CD4-positive, alpha-beta memory T cell (primary cell): ENCODE results near the gene PAX7. TPM values are rescaled to one million over a fixed set of nuclear protein-coding genes. Genes with fewer than 3 reads are reported as not detected.

Experiments
- CTCF ChIA-PET: fragments of 350-600 bp; sonication (Branson Sonifier 250); formaldehyde crosslinking; loops from one replicate; lab custom pipeline; 2021; ENCODE audit warnings: inconsistent platforms; ENCODE audit not compliant: partially characterized antibody; lab: Charles Lee
- POLR2A ChIA-PET: fragments of 350-600 bp; sonication (Branson Sonifier 250); formaldehyde crosslinking; loops from one replicate; lab custom pipeline; 2021; ENCODE audit not compliant: partially characterized antibody; lab: Charles Lee
- DNase-seq, 5 donors: peaks; one replicate each; pipeline versions ENCODE4 v3.0.0 to v3.0.0-alpha.2; 2020 to 2022; ENCODE audit warnings: mixed read lengths in 1 of 5
- H3K27ac ChIP-seq: one replicate; pipeline ENCODE4 v1.7.0; 2013; ENCODE audit warnings: low read depth, low read length
- H3K27me3 ChIP-seq: 2 replicates; pipeline ENCODE4 v1.7.0; 2013; ENCODE audit warnings: mild to moderate bottlenecking, low read length, moderate library complexity; ENCODE audit not compliant: insufficient read depth
- H3K36me3 ChIP-seq: 2 replicates; pipeline ENCODE4 v1.7.0; 2013; ENCODE audit warnings: mild to moderate bottlenecking, low read length, moderate library complexity; ENCODE audit not compliant: insufficient read depth
- H3K4me1 ChIP-seq: 2 replicates; pipeline ENCODE4 v1.7.0; 2013; ENCODE audit warnings: mild to moderate bottlenecking, low read length, moderate library complexity; ENCODE audit not compliant: insufficient read depth
- H3K4me3 ChIP-seq, 2 donors: one replicate each; pipeline ENCODE4 v1.7.0; 2013; ENCODE audit warnings: low read length in 2 of 2, mild to moderate bottlenecking in 1 of 2
- H3K9me3 ChIP-seq, 2 donors: one replicate each; pipeline ENCODE4 v1.7.0; 2013; ENCODE audit warnings: low read length in 2 of 2, control low read depth in 1 of 2; ENCODE audit not compliant: control insufficient read depth in 1 of 2
- H3K27ac Mint-ChIP-seq, 7 donors: one replicate each; pipeline ENCODE4 v1.8.0; 2020 to 2021; ENCODE audit warnings: mixed read lengths in 7 of 7, mild to moderate bottlenecking in 6 of 7, inconsistent platforms in 3 of 7, moderate library complexity in 3 of 7
- H3K27me3 Mint-ChIP-seq, 2 donors: one replicate each; pipeline ENCODE4 v1.8.0; 2020 to 2021; ENCODE audit warnings: mixed read lengths in 2 of 2
- H3K36me3 Mint-ChIP-seq, 2 donors: one replicate each; pipeline ENCODE4 v1.8.0; 2020 to 2021; ENCODE audit warnings: mixed read lengths in 2 of 2, inconsistent platforms in 1 of 2, mild to moderate bottlenecking in 1 of 2
- H3K4me1 Mint-ChIP-seq, 4 donors: one replicate each; pipeline ENCODE4 v1.8.0; 2020 to 2021; ENCODE audit warnings: mixed read lengths in 4 of 4, mild to moderate bottlenecking in 1 of 4
- H3K4me3 Mint-ChIP-seq, 8 donors: one replicate each; pipeline ENCODE4 v1.8.0; 2020 to 2021; ENCODE audit warnings: mixed read lengths in 8 of 8, mild to moderate bottlenecking in 7 of 8, moderate library complexity in 6 of 8, inconsistent platforms in 3 of 8
- H3K9me3 Mint-ChIP-seq, 8 donors: one replicate each; pipeline ENCODE4 v1.8.0; 2020 to 2021; ENCODE audit warnings: mixed read lengths in 8 of 8, mild to moderate bottlenecking in 5 of 8, inconsistent platforms in 3 of 8, moderate library complexity in 1 of 8
- intact Hi-C: fragments of 100-400 bp; cut with micrococcal nuclease; formaldehyde crosslinking; loops from one replicate; pipeline ENCODE4 v1.15.1; 2023
- polyA plus RNA-seq, 2 donors: library from polyadenylated mRNA; unstranded; fragments of 300-500 nt; fragmentation: Illumina TruSeq; gene quantifications; one replicate each; pipeline ENCODE4 v1.2.3, GENCODE V29; 2021
- total RNA-seq, 2 experiments: library from RNA; stranded (reverse); gene quantifications; one replicate each; pipeline ENCODE4 v1.2.3, GENCODE V29; 2021

PAX7 gene
- total and polyA plus RNA-seq, 4 experiments from 2014 or later, result not detected

GRCh38 chr1:18778437-18778836 is 147.8 kb downstream of the PAX7 start:
- ChIA-PET CTCF (no interaction called here), POLR2A (no interaction called here)
- Histone ChIP-seq H3K27me3 (peaks cover 2% of the 10 kb centered on the region), H3K4me1 (no peaks in the 10 kb centered on the region), H3K27ac (no peak overlapping the region), H3K4me3 (no peak overlapping the region), H3K36me3 (no peaks in the 10 kb centered on the region), H3K9me3 (no peaks in the 10 kb centered on the region)
- Mint-ChIP-seq H3K4me3 (no peak overlapping the region), H3K27me3 (peaks cover 37 to 38% of the 10 kb centered on the region in 2 donors), H3K4me1 (no peaks in the 10 kb centered on the region), H3K27ac (no peak overlapping the region), H3K36me3 (no peaks in the 10 kb centered on the region), H3K9me3 (no peaks in the 10 kb centered on the region)
- intact Hi-C loops, result no loop called here
- DNase-seq, result no peak

- peaks cover 36 to 38% of the 10 kb centered on the region in 2 donors for H3K27me3 Mint-ChIP-seq
- no peaks in the 10 kb centered on the region for H3K4me1 ChIP-seq
- H3K9me3 ChIP-seq, result no peaks in the 10 kb centered on the region
- H3K36me3 Mint-ChIP-seq, result no peaks in the 10 kb centered on the region
- intact Hi-C loops, result no loop called here
- H3K4me1 Mint-ChIP-seq, result no peaks in the 10 kb centered on the region
- POLR2A ChIA-PET, result no interaction called here
- H3K27ac Mint-ChIP-seq, result no peak overlapping the region
- no peak overlapping the region for H3K4me3 Mint-ChIP-seq
- CTCF ChIA-PET, result interaction anchor here (0.8 kb wide), 1 partner anchor 1907 kb away, joined by 3 read pairs; no protein-coding TSS in a partner anchor
- no peak overlapping the region for H3K27ac ChIP-seq
- DNase-seq, result no peak
- peaks cover 0 to 2% (median 0%) of the 10 kb centered on the region in 8 donors for H3K9me3 Mint-ChIP-seq
- no peaks in the 10 kb centered on the region for H3K27me3 ChIP-seq
- no peak overlapping the region for H3K4me3 ChIP-seq
- H3K36me3 ChIP-seq, result no peaks in the 10 kb centered on the region
These were observed 150.4 kb downstream of the PAX7 start for GRCh38 chr1:18781031-18781430.

- intact Hi-C loops, result no loop called here
- no peak overlapping the region for H3K4me3 Mint-ChIP-seq
- H3K36me3 Mint-ChIP-seq, result no peaks in the 10 kb centered on the region
- H3K27ac Mint-ChIP-seq, result no peak overlapping the region
- H3K4me1 Mint-ChIP-seq, result no peaks in the 10 kb centered on the region
- Histone ChIP-seq H3K4me1 (no peaks in the 10 kb centered on the region), H3K27ac (no peak overlapping the region), H3K9me3 (no peaks in the 10 kb centered on the region), H3K4me3 (no peak overlapping the region), H3K27me3 (no peaks in the 10 kb centered on the region), H3K36me3 (no peaks in the 10 kb centered on the region)
- ChIA-PET POLR2A (no interaction called here), CTCF (no interaction called here)
- peaks cover 32% of the 10 kb centered on the region in 2 donors for H3K27me3 Mint-ChIP-seq
- H3K9me3 Mint-ChIP-seq, result peaks cover 0 to 2% (median 0%) of the 10 kb centered on the region in 8 donors
- DNase-seq, result no peak
These were observed 153.2 kb downstream of the PAX7 start for GRCh38 chr1:18783705-18784481.

GRCh38 chr1:18784482-18784831 is 153.8 kb downstream of the PAX7 start:
- no peak overlapping the region for H3K4me3 ChIP-seq
- peaks cover 27 to 28% of the 10 kb centered on the region in 2 donors for H3K27me3 Mint-ChIP-seq
- H3K4me3 Mint-ChIP-seq, result no peak overlapping the region
- intact Hi-C loops, result no loop called here
- H3K36me3 Mint-ChIP-seq, result no peaks in the 10 kb centered on the region
- no peak overlapping the region for H3K27ac ChIP-seq
- peaks cover 0 to 2% (median 0%) of the 10 kb centered on the region in 8 donors for H3K9me3 Mint-ChIP-seq
- no peaks in the 10 kb centered on the region for H3K27me3 ChIP-seq
- no peaks in the 10 kb centered on the region for H3K9me3 ChIP-seq
- H3K27ac Mint-ChIP-seq, result no peak overlapping the region
- no peaks in the 10 kb centered on the region for H3K36me3 ChIP-seq
- no peaks in the 10 kb centered on the region for H3K4me1 ChIP-seq
- ChIA-PET CTCF (no interaction called here), POLR2A (no interaction called here)
- no peaks in the 10 kb centered on the region for H3K4me1 Mint-ChIP-seq
- DNase-seq, result no peak

- ChIA-PET CTCF (no interaction called here), POLR2A (no interaction called here)
- Mint-ChIP-seq H3K27me3 (peaks cover 25 to 33% of the 10 kb centered on the region in 2 donors), H3K36me3 (no peaks in the 10 kb centered on the region), H3K4me3 (no peak overlapping the region), H3K4me1 (no peaks in the 10 kb centered on the region), H3K9me3 (peaks cover 0 to 2% (median under 1%) of the 10 kb centered on the region in 8 donors), H3K27ac (no peak overlapping the region)
- H3K4me3 ChIP-seq, result no peak overlapping the region
- H3K27ac ChIP-seq, result no peak overlapping the region
- H3K36me3 ChIP-seq, result no peaks in the 10 kb centered on the region
- H3K4me1 ChIP-seq, result no peaks in the 10 kb centered on the region
- H3K27me3 ChIP-seq, result no peaks in the 10 kb centered on the region
- H3K9me3 ChIP-seq, result no peaks in the 10 kb centered on the region
- DNase-seq, result no peak
- intact Hi-C loops, result no loop called here
These were observed 155.5 kb downstream of the PAX7 start for GRCh38 chr1:18786149-18786548.

GRCh38 chr1:18787825-18788385 is 157.3 kb downstream of the PAX7 start:
- Histone ChIP-seq H3K9me3 (no peaks in the 10 kb centered on the region), H3K4me1 (no peaks in the 10 kb centered on the region), H3K27me3 (no peaks in the 10 kb centered on the region), H3K36me3 (no peaks in the 10 kb centered on the region), H3K4me3 (no peak overlapping the region), H3K27ac (no peak overlapping the region)
- intact Hi-C loops, result no loop called here
- H3K4me3 Mint-ChIP-seq, result no peak overlapping the region
- H3K4me1 Mint-ChIP-seq, result no peaks in the 10 kb centered on the region
- peaks cover 0 to 10% (median 9%) of the 10 kb centered on the region in 8 donors for H3K9me3 Mint-ChIP-seq
- H3K27me3 Mint-ChIP-seq, result peaks cover 35% of the 10 kb centered on the region in 2 donors
- H3K27ac Mint-ChIP-seq, result no peak overlapping the region
- ChIA-PET POLR2A (no interaction called here), CTCF (no interaction called here)
- DNase-seq, result no peak
- H3K36me3 Mint-ChIP-seq, result no peaks in the 10 kb centered on the region

GRCh38 chr1:18789246-18789645 is 158.6 kb downstream of the PAX7 start:
- ChIA-PET POLR2A (no interaction called here), CTCF (no interaction called here)
- Mint-ChIP-seq H3K9me3 (peaks cover 0 to 13% (median 9%) of the 10 kb centered on the region in 8 donors), H3K4me3 (no peak overlapping the region), H3K27me3 (peaks cover 33 to 40% of the 10 kb centered on the region in 2 donors), H3K4me1 (no peaks in the 10 kb centered on the region), H3K36me3 (no peaks in the 10 kb centered on the region), H3K27ac (no peak overlapping the region)
- Histone ChIP-seq H3K36me3 (no peaks in the 10 kb centered on the region), H3K9me3 (no peaks in the 10 kb centered on the region), H3K27me3 (no peaks in the 10 kb centered on the region), H3K4me1 (no peaks in the 10 kb centered on the region), H3K27ac (no peak overlapping the region), H3K4me3 (no peak overlapping the region)
- DNase-seq, result no peak
- intact Hi-C loops, result no loop called here
